Measurements from ENCODE around the gene GNPDA1.
"Not testable (repeated sequence)": the region's sequence is repeated elsewhere in the genome, so short reads cannot be mapped to it uniquely, and the experiment has no call there.

The GNPDA1 gene

DNA sequence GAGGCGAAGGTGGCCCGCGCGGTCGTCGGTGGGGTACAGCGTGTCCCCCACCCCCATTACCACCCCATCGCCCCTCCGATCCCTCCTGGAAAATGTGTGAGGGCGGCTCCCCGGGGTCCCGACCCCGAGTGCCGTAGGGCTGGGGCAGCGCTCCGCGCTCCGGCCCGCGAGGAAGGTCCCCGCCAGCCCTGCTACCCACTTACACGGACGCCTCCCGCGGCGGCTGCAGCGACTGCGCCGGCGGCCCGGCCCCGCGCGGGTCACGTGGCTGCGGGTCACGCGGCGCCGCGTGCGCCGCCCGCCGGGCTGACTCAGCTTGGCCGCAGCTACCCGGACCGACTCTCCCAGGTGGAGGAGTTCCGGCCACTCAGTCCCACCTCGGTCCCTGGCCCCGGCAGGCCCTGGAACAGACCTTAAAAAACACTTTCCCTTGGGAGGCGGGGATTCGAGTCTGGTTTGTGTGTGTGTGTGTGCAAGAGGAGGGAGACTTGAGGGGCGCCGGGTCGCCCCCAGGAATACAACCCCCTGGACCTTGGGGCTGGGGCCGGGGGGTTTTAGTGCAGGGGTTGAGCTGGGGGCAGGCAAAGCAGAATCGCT, at the start of gene GNPDA1:
Gene GNPDA1 (minus strand): TSS at position 236 of the 597 bp plus-strand sequence. CDS start 992 bp downstream, outside the sequence.
- DNase-seq (ENCODE audit: low read depth) = no peak

DNA sequence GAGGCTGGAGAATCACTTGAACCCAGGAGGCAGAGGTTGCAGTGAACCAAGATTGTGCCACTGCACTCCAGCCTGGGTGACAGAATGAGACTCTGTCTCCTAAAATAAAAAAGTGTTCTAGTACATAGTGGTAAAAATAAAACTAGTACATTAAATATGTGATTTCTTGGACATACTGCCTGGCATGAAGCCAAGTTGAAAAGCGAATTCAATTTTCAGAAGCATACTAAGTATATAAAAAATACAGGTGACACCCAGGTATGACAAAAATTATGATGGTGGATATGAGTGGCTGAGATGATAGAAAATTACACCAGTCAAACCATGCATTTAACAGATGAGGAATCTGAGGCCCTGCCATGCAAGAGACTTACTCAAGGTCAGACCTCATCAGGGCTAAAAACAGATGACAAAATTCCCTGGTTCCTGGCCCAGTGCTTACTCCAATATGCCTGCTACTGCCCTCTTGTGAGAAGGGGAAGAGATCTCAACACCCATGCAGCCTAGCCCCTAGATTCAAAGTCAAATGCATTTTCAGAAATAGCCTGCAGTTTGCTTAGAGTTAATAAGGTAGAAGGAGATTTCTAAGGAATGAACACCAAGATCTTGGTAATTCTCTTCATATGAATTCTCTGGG, 46.6 kb upstream of the GNPDA1 start:
- DNase-seq (ENCODE audit: low read depth) = no peak

DNA sequence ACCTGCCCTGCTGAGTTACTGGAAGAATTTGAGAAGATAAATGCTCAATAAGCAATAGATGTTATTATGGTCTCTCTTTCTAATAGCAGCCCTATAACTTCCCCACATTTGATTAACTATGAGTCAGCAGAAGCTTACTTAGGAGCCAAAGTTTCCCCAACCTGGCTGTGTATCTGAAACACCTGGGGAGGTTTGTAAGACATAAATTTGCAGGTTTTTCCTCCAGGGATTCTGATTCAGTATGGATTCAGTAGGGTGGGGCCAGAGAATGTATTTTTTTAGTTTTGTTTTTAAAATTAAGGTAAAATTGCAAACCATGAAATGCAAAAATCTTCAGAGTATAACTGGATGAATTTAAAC, 44.9 kb upstream of the GNPDA1 start:
- no peak for DNase-seq (ENCODE audit: low read depth)

DNA sequence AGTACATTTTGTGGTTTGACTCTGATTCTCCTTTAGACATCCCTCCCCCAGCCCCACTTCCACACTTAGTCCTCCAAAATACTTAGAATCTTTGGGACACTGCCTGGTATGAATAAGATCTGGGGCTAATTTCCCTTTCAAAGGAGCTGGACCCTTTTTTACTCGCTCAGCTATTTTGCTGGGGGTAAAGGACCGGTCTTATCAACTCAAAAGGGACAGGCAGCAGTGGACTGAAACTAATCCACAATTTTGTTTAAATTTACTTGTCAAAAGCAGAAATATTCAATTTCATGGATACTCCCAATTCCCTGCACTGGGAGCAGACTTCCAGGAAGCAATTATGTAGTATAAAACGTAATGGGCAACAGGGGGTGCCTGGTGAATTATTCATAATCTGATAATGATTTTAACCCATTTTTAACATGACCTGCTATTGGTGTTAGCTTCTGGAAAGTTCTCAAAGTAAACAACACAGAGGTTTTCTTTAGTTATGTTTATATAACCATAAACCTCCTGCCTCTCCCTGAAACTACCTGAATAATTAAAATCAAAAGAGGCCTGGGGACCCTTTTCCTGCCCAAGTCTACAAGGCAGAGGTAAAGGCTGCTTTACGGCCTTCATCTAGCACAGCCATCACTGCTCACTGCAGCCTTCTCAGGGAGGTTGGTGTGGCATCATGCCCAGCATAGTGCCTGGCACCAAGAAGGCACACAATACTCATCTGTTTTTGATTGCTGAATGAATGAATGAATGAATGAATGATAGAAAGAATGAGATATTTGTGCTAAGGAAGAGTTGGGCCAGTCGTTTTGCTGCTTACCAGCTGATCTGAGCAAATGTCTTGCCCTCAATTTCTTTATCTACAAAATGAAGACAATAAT, 44.2 kb upstream of the GNPDA1 start:
- no peak for DNase-seq (ENCODE audit: low read depth)

DNA sequence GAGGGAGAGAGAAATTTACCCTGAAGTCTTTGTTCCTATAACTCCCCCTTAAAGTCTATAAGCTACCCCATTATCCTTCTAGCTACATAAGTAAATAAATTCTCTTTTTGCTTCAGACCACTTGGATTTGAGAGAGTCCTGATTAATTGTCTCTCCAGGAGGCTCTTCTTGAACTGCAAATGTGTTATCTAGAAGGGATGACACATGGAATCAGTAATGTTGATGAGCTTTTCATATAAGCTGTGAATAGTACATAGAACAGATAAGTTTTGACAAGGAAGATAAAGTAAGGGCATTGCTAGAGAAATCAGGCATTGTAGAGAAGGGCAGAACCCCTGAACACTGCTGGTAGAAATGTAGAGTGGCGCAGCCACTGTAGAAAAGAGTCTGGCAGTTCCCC, 42.5 kb upstream of the GNPDA1 start:
- DNase-seq (ENCODE audit: low read depth) = no peak

DNA sequence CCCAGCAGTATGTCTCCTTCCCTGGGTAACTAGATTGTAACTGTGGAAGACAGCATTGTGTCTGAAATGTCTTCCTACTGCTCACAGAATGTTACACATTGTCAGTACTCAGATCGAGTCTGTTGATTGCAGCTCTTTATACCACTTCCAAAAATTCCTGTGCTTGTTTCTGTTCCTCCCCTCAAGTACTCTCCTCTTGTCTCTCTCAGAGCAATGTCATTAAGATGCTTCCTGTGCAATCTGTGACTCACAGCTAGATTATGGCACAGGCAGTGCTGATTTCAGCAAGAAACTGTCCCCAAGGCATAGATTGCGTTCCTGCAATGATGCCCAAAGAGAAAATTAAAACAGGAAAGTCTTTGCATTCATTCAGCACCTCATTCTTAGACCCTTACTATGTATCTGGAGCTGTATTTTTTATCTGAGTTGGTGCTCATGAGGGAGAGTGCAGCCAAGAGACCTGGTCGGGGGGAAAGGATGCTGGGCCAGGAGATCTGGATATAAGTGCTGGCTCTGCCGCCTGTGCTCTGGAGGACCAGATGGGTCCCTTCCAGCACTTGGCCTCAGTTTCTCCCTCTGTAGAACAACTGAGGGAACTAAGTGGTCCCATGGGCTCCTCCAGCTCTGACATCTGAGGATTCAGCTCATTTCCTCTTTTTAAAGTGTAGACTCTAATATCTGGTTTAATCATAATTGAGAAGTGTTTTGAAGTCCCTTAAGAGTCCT, 40.8 kb upstream of the GNPDA1 start:
- DNase-seq (ENCODE audit: low read depth) = no peak

DNA sequence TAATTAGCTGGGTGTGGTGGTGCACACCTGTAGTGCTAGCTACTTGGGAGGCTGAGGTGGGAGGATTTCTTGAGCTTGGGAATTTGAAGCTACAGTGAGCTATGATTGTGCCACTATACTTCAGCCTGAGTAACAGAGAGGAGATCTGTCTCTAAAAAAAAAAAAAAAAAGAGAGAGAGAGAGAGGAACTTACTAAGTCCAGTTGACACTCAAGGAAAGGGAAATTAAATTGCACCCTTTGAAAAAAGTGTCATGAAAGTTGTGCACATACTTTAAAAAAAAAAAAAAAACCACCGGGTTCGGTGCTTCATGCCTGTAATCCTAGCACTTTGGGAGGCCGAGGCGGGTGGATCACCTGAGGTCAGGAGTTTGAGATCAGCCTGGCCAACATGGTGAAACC, 39.2 kb upstream of the GNPDA1 start:
- DNase-seq (ENCODE audit: low read depth) = not testable (repeated sequence)

DNA sequence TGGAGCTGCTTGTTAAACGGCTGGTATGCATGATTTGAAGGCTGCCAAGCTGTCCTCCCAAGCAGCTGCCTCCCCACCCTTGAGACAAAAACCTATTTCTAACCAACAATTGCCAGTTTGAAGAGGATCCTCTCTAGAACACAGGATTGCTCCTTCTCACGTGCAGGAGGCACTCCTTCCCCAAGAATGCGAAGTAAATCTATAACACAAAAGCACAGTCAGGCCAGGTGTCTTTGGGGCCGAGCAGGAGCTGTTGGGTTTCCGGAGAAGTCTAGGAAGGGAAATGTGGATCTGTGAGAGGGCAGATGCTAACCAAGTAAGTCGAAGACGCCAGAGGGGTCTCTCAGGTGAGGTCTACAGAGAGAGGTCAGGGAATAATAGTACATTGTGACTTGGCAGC, 35.4 kb upstream of the GNPDA1 start:
- no peak for DNase-seq (ENCODE audit: low read depth)

DNA sequence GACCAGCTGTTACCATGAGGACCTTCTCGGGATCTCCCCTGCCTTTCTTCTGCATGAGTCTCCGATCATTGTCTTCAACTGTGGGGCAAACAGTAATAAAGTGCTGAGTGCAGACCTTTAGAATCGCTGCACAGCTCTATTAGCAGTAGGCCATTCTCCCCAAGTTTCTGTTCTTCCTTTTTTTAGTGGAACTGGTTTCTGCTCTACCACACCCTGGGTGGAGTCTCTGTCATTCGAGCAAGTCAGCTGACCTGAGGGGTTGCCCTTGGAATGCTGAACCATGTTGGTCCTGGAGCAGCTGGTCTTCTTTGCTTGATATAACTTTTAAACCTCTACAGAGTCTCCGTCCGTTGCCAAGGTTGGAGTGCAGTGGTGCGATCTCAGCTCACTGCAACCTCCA, 33.4 kb upstream of the GNPDA1 start:
- no peak for DNase-seq (ENCODE audit: low read depth)

DNA sequence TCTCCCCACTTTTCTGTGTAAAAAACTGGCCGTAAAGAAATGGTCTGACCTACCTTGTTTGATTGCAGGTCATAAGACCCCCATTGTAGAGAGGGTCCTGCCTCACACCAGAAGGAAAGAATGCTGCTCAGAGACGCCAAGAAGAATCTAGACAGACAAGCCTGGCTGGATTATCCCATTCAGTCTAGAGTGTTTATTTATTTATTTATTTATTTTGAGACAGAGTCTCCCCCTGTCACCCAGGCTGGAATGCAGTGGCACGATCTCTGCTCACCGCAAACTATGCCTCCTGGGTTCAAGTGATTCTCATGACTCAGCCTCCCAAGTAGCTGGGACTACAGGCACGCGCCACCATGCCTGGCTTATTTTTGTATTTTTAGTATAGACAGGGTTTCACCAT, 28.1 kb upstream of the GNPDA1 start:
- DNase-seq (ENCODE audit: low read depth) = not testable (repeated sequence)

DNA sequence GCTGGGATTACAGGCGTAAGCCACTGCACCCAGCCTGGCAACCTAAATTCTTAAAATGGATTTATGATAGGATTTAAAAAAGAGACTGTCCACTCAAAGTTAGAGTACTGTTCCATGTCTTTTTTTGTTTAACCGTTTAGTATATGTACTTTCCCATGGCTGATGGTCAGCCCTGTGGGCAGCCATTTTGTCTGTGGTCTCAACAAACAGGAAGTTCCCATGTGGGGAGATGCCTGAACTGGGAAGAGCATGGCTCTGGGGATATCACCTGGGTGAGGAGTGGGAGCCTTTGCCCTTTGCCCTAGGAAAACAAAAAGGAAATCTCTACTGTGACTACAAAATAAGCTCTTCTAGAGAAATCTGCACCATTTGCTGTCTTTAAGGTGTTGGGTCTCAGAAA, 27.5 kb upstream of the GNPDA1 start:
- DNase-seq (ENCODE audit: low read depth) = no peak

DNA sequence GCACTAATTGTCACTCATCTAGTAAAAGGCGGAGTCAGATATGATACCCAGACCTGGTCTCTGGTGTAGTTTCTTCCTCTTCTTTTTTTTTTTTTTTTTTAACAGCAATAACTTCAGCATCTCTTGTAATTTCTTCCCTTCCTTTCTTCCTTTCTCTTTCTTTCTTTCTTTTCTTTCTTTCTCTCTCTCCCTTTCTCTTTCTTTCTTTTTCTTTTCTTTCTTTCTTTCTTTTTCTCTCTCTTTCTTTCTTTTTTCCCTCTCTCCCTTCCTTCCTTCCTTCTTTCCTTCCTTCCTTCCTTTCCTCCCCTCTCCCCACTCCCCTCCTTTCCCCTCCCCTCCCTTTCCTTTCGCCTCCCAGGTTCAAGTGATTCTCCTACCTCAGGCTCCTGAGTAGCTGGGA, 25.9 kb upstream of the GNPDA1 start:
- DNase-seq (ENCODE audit: low read depth) = no peak

DNA sequence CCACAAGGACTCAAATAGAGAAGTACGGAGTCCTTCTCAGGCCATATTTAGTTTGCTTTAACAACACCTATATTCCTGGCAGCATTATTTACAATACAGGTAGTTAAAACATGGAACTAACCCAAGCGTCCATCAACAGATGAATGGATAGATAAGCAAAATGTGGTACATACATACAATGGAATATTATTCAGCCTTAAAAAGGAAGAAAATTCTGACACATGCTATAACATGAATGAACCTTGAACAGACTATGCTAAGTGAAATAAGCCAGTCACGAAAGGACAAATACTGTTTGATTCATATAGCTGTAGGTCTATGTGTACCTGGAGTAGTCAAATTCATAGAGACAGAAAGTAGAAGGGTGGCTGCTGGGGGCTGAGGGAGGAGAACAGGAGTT, 24.8 kb upstream of the GNPDA1 start:
- not testable (repeated sequence) for DNase-seq (ENCODE audit: low read depth)

DNA sequence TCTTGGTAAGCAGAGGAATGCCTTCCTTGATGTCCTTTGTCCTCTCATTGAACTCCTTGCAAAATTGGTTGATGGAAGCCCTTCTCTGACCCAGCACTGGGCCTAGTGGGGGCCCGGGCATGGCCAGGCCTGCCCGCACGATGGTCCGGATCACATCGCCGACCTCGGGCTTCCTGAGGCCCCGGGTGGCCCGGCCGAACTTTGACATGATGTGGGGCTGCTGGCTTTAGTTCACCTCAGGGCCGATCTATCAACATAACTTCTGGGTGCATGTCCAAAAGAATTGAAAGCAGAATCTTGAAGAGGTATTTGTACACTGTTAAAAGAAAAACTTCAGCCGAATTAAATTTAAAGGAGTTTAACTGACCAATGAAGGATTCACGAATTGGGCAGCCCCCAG, 24.1 kb upstream of the GNPDA1 start:
- no peak for DNase-seq (ENCODE audit: low read depth)

DNA sequence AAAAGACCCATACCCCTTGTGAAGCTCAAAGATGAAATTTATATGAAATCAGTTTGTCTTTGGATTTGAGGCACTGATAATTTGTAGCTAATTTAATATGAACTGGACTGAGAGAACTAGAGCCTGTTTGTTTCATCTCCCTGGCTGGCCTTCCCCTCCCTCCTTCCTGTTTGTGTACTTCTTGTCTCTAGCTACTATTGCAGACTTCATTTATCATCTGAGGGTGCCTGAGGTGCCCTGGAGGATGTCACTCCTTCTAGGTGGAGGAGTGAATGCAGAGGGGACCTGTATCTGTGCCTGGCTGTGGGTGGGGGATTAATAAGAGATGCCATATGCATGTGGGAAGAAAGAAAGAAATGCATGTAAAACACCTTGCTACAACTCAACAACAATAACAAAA, 22.2 kb upstream of the GNPDA1 start:
- DNase-seq (ENCODE audit: low read depth) = no peak

DNA sequence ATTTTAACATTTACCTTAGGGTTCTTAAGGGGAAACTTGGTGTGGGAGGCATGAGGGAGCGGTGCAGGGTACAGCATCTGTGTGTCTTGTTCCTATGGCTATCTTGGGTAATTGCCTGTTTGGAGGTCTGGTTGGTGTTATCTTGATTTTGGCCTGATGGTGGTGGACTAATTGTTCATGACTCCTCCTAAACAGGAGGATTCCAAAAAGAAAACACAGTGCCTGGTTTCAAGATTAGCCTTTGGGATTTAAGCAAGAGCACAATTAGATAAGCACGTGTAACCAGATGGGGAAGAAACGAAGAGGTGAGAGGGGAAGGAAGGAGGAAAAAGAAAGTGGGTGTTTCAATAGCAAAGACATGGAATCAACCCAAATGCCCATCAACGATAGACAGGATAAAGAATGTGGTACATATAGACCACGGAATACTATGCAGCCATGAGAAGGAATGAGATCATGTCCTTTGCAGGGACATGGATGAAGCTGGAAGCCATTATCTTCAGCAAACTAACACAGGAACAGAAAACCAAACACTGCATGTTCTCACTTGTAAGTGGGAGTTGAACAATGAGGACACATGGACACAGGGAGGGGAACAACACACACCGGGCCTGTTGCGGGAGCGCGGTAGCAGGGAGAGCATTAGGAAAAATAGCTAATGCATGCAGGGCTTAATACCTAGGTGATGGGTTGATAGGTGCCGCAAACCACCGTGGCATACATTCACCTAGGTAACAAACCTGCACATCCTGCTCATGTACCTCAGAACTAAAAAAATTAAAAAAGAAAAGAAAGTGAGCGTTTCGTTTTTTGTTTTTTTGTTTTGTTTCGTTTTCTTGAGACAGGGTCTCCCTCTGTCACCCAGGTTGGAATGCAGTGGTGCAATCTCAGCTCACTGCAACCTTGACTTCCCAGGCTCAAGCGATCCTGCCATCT, 21.1 kb upstream of the GNPDA1 start:
- not testable (repeated sequence) for DNase-seq (ENCODE audit: low read depth)

DNA sequence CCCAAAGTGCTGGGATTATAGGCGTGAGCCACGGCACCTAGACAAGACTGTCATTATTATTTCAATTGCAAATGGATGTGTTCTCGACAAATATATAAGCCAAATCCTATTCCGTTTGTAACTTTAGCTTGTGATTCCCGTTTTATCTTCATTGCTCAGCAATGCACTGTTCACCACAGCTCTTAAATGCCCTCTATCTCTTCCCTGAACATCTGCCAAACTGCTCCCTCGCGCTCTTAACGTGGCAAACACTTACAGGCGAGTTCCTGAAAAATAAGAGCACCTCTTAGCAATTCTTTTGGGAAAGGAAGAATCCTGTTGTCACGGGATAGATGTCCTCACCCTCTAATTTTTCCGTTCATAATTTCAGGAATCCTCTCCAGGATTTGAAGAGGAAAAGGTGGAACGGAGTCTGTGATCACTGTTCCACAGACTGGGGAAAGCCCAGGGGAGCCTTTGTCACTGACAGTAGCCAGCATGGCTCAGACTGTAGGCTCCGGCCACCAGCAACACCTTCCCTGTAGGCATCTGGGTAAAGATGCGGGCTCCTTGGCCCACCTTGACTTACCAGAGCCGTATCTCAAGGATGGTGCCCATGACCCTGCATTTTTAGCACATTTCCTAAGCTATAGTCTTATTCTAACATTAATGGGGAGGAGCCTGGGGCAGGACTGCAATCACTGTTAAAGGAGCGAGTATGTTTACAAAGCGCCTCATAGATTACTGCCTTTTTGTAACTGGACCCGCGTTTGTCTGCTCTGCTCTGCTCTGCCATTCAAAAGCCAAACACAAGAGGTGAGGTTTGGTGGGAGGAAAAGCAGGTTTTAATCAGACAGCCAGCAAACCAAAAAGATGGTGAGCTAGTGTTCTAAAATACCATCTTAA, 20.2 kb upstream of the GNPDA1 start:
- no peak for DNase-seq (ENCODE audit: low read depth)

DNA sequence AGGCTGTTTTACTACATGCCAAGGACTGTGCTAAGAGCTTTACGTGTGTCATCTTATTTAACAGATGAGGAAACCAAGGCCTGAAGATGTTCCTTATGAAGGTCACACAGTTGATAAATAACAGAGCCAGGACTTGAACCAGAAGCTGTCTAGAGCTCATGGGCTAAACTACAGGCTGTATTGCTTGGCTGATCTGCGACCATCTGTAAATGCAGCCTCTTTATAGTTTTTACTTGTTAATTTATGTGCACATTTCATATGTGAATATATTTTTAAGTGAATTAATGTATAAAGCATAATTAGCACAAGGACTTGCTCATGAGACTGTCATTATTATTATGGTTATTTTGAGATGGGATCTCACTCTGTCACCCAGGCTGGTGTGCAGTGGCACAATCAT, 19.3 kb upstream of the GNPDA1 start:
- no peak for DNase-seq (ENCODE audit: low read depth)

DNA sequence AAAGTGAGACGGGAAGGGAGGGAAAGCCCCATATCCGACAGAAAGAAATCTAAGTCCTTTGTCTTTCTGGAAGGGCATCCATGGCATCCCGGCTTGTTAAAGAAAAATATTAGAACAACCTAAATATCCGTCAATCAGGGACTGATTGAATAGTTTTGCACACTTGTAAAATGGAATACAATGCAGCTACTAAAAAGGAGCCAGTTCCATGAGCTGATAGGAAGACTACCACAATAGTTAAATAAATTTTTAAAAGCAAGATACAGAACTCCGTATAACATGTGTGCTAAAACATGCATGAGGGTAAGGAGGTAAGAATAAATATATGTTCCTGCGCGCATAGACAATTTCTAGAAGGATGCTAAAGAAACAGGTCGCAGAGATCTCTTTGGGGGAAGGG, 12.8 kb upstream of the GNPDA1 start:
- DNase-seq (ENCODE audit: low read depth) = no peak

DNA sequence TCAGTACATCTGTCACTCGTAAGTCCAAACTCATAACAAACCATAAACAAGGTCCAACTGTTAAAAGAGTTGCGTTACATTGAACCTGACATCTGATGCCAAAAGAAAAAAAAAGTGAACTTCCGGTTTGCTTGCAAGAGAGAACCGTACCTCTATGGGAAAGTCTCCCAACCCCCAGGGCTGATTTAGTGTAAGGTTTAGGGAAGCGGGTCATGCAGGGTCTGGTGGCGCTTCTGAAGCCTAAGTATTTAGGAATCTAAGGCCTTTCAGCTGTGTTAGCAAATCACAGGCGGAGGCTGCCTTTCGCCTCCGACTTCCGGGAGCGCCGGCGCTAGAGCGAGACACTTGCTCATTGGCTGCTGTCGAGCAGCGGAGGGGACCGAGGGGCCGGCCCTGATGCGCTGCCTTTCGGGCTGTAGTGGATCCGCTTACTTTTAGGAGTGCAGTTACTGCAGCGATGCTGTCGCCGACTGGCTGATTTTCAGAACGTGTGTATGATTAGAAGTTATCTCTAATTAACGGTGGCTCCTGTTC, 12.0 kb upstream of the GNPDA1 start:
- DNase-seq (ENCODE audit: low read depth) = peak; percentile 78

All from stimulated activated CD4-positive, alpha-beta T cell treated with anti-CD3 and anti-CD28 coated beads, Interleukin-2, amount 100 ng/mL, for 4 hours (primary cell).